CD14-positive monocyte (primary cell): ENCODE results near the gene FOXF2. TPM values are rescaled to one million over a fixed set of nuclear protein-coding genes. Genes with fewer than 3 reads are reported as not detected.

Experiments
- DNase-seq, 3 donors: peaks; one replicate each; pipeline ENCODE4 v3.0.0-alpha.2; 2011 to 2022
- H2AFZ ChIP-seq: 2 replicates; pipeline ENCODE4 v1.6.0; 2012; ENCODE audit warnings: mild to moderate bottlenecking, low read depth, low read length, inconsistent platforms; ENCODE audit not compliant: insufficient read depth, poor library complexity, severe bottlenecking
- H3K27ac ChIP-seq, 2 donors: 1 replicate in 1 of 2; 2 replicates in 1 of 2; pipeline ENCODE4 v1.5.1; 2012 to 2013; ENCODE audit warnings: low read length in 2 of 2, control low read depth in 1 of 2, inconsistent platforms in 1 of 2, low read depth in 1 of 2, mild to moderate bottlenecking in 1 of 2
- H3K27me3 ChIP-seq, 2 donors: one replicate each; pipeline versions ENCODE4 v1.6.0 to v1.6.1; 2011 to 2013; ENCODE audit warnings: low read length in 2 of 2; ENCODE audit not compliant: control insufficient read depth in 2 of 2, insufficient read depth in 2 of 2
- H3K36me3 ChIP-seq, 2 donors: replicated peaks in 1 of 2; 1 replicate in 1 of 2; 2 replicates in 1 of 2; pipeline versions ENCODE4 v1.5.1 to v1.6.1; 2012 to 2013; ENCODE audit warnings: low read length in 2 of 2, control low read depth in 1 of 2, inconsistent platforms in 1 of 2, mild to moderate bottlenecking in 1 of 2; ENCODE audit not compliant: insufficient read depth in 2 of 2, control insufficient read depth in 1 of 2
- H3K4me1 ChIP-seq, 2 donors: 1 replicate in 1 of 2; 2 replicates in 1 of 2; pipeline versions ENCODE4 v1.5.1 to v1.6.1; 2012 to 2013; ENCODE audit warnings: low read length in 2 of 2, control low read depth in 1 of 2, inconsistent platforms in 1 of 2, mild to moderate bottlenecking in 1 of 2, moderate library complexity in 1 of 2; ENCODE audit not compliant: insufficient read depth in 2 of 2, control insufficient read depth in 1 of 2
- H3K4me2 ChIP-seq: replicated peaks from 2 replicates; pipeline ENCODE3; 2012; ENCODE audit warnings: low read length, moderate library complexity, mild to moderate bottlenecking; ENCODE audit not compliant: poor library complexity, severe bottlenecking; ENCODE audit errors: extremely low read depth
- H3K4me3 ChIP-seq, 3 experiments: fragments of 200-600 bp in 1 of 3; sonication (generic) in 1 of 3; replicated peaks in 1 of 3; 1 replicate in 2 of 3; 2 replicates in 1 of 3; pipeline ENCODE4 v1.5.1; 2011 to 2013; ENCODE audit warnings: low read length in 3 of 3, mild to moderate bottlenecking in 3 of 3, control low read depth in 2 of 3, low read depth in 2 of 3, inconsistent platforms in 1 of 3, moderate library complexity in 1 of 3
- H3K79me2 ChIP-seq: 2 replicates; pipeline ENCODE4 v1.6.0; 2012; ENCODE audit warnings: mild to moderate bottlenecking, control low read depth, inconsistent platforms, low read length, moderate library complexity; ENCODE audit not compliant: insufficient read depth
- H3K9ac ChIP-seq: 2 replicates; pipeline ENCODE4 v1.6.0; 2017; ENCODE audit warnings: low read length, mild to moderate bottlenecking; ENCODE audit not compliant: insufficient read depth, poor library complexity, severe bottlenecking
- H3K9me3 ChIP-seq, 2 donors: replicated peaks in 1 of 2; 1 replicate in 1 of 2; 2 replicates in 1 of 2; pipeline versions ENCODE4 v1.5.1 to v1.6.1; 2012 to 2013; ENCODE audit warnings: low read length in 2 of 2, control low read depth in 1 of 2; ENCODE audit not compliant: control insufficient read depth in 1 of 2, insufficient read depth in 1 of 2
- H4K20me1 ChIP-seq: 2 replicates; pipeline ENCODE4 v1.6.0; 2012; ENCODE audit warnings: mild to moderate bottlenecking, low read length, control low read depth, moderate library complexity; ENCODE audit not compliant: insufficient read depth
- H3K27ac Mint-ChIP-seq, 7 donors: one replicate each; pipeline ENCODE4 v1.8.0; 2020; ENCODE audit warnings: mild to moderate bottlenecking in 7 of 7, mixed read lengths in 7 of 7, moderate library complexity in 6 of 7, inconsistent platforms in 2 of 7
- H3K27me3 Mint-ChIP-seq, 3 donors: one replicate each; pipeline ENCODE4 v1.8.0; 2021 to 2022; ENCODE audit warnings: low read depth in 3 of 3, mild to moderate bottlenecking in 3 of 3, mixed read lengths in 3 of 3, moderate library complexity in 3 of 3, inconsistent platforms in 1 of 3
- H3K36me3 Mint-ChIP-seq, 2 donors: one replicate each; pipeline ENCODE4 v1.8.0; 2020; ENCODE audit warnings: mixed read lengths in 2 of 2, inconsistent platforms in 1 of 2, mild to moderate bottlenecking in 1 of 2
- H3K4me1 Mint-ChIP-seq: one replicate; pipeline ENCODE4 v1.8.0; 2020; ENCODE audit warnings: mild to moderate bottlenecking, mixed read lengths
- H3K4me3 Mint-ChIP-seq, 2 donors: one replicate each; pipeline ENCODE4 v1.8.0; 2020; ENCODE audit warnings: mild to moderate bottlenecking in 2 of 2, mixed read lengths in 2 of 2, moderate library complexity in 1 of 2
- H3K9me3 Mint-ChIP-seq, 7 donors: one replicate each; pipeline ENCODE4 v1.8.0; 2020 to 2022; ENCODE audit warnings: mixed read lengths in 7 of 7, mild to moderate bottlenecking in 6 of 7, moderate library complexity in 6 of 7, inconsistent platforms in 2 of 7
- WGBS: methylation state at CpG from one replicate; pipeline ENCODE4 v1.1.5; 2013; ENCODE audit warnings: missing lambda C conversion rate; ENCODE audit not compliant: insufficient coverage; 5-methylcytosine and 5-hydroxymethylcytosine counted together
- intact Hi-C, 2 donors: fragments of 100-400 bp; cut with micrococcal nuclease; formaldehyde crosslinking; loops; one replicate each; pipeline versions ENCODE4 v1.15.0 to v1.15.1; 2023
- polyA plus RNA-seq, 3 donors: library from polyadenylated mRNA; depleted of rRNA in 1 of 3; unstranded in 2 of 3; stranded (reverse) in 1 of 3; fragments of 300-500 nt in 2 of 3; fragments of >200 nt in 1 of 3; fragmentation: Illumina TruSeq in 2 of 3; gene quantifications; 1 replicate in 2 of 3; 2 replicates in 1 of 3; pipeline ENCODE4 v1.2.3, GENCODE V29; 2012 to 2021
- TF ChIP-seq, protein P1 (sequence below): fragments of 200-600 bp; IDR thresholded peaks from one replicate; pipeline ENCODE4 v1.8.0; 2022; ENCODE audit warnings: antibody characterized with exemption, mild to moderate bottlenecking

The FOXF2 gene
- polyA plus RNA-seq, 3 donors = 0.03 TPM; not detected in 2

DNA sequence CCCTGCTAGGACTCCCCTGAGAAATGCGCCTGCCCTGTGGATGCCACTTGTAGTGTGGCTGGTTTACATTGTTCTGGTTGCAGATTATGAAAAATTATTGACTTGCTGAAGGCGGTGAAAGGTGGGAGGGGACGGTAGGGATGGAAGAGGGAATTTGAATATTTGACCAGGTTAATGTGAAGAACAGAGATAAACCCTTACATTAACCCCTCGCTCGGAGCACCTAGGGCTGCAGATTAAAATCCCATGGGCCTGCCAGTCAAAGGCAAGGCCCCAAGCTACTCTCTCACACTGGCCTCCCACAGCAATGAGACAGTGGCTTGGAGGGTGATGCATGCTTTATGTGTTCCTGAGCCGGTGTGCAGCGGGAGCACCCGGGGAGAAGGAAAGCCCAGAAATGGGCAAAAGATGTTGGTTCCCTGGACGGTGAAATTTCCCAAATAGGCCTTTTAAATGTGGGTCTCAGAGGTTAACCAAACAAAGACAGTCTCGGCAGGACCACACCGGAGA, 2.5 kb downstream of the FOXF2 start:
- H3K4me1 ChIP-seq = peaks cover 0 to 20% of the 10 kb centered on the region in 2 donors

DNA sequence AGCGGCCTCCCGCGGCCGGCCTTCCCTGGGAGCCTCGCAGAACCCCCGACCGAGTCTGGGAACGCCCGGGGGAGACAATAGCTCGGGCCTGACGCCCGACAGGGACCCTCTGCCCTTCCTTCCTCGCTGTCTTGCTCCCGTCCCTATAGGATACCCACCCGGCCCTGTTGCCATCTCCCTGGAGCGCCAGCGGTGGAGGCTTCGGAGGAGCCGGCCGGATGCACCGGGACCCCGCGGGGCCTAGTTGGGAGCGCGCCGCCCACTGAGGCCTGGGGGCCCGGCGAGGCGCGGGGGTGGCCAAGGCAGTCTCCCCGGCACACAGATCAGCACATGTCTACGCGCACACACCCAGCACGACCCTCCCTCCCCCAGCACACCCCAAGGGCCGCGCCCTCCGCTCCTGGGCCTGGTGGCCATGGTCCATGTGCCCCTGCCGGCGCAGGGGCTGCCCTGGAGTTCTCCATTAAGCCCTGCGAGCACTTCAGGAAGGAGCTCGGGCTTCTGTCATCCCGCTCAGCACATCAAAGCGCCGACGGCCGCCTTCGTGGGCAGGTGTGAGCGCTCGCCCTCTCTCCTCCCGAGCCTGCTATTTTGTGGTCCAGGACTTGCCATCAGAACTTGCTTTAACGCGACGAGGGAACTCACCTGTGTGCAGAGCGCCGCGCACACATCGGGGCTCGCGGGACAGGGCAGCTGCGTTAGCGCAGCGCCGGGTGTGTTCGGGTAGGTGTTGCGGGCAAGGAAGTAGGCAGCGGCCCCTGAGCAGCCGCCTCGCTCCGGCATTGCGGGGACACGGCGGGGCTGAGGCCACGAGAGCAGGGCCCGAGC, 3.7 kb downstream of the FOXF2 start:
- Histone ChIP-seq H4K20me1 (no peaks in the 10 kb centered on the region), H3K79me2 (no peaks in the 10 kb centered on the region), H3K9ac (no peak overlapping the region), H3K4me3 (no peak overlapping the region), H3K36me3 (no peaks in the 10 kb centered on the region), H3K27ac (no peak overlapping the region), H3K4me1 (peaks cover 0 to 20% of the 10 kb centered on the region in 2 donors), H3K9me3 (peaks cover 3 to 44% of the 10 kb centered on the region in 2 donors), H3K4me2 (peak overlapping the region; percentile 17), H3K27me3 (peaks cover 79 to 90% of the 10 kb centered on the region in 2 donors), H2AFZ (no peak overlapping the region)
- Mint-ChIP-seq H3K4me1 (peaks cover 27% of the 10 kb centered on the region), H3K27ac (no peak overlapping the region), H3K27me3 (peaks cover 81 to 92% (median 86%) of the 10 kb centered on the region in 3 donors), H3K4me3 (peak overlapping the region in 1 of 2 donors; percentile 49), H3K36me3 (peaks cover 2 to 6% of the 10 kb centered on the region in 2 donors), H3K9me3 (peaks cover 0 to 26% (median 13%) of the 10 kb centered on the region in 7 donors)
- WGBS = 4% methylated on average over 72 of the region's 74 CpGs
- intact Hi-C loops = loop anchor here (10.0 kb wide), 2 partner anchors 598 to 798 kb away; no protein-coding TSS in a partner anchor
- DNase-seq = no peak
- TF ChIP-seq, protein P1, sequence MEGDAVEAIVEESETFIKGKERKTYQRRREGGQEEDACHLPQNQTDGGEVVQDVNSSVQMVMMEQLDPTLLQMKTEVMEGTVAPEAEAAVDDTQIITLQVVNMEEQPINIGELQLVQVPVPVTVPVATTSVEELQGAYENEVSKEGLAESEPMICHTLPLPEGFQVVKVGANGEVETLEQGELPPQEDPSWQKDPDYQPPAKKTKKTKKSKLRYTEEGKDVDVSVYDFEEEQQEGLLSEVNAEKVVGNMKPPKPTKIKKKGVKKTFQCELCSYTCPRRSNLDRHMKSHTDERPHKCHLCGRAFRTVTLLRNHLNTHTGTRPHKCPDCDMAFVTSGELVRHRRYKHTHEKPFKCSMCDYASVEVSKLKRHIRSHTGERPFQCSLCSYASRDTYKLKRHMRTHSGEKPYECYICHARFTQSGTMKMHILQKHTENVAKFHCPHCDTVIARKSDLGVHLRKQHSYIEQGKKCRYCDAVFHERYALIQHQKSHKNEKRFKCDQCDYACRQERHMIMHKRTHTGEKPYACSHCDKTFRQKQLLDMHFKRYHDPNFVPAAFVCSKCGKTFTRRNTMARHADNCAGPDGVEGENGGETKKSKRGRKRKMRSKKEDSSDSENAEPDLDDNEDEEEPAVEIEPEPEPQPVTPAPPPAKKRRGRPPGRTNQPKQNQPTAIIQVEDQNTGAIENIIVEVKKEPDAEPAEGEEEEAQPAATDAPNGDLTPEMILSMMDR = no peak

More for the DNA sequence above, 2.5 kb downstream of the FOXF2 start:
- DNase-seq = no peak
- no peaks in the 10 kb centered on the region for H3K36me3 ChIP-seq
- no peak overlapping the region for H2AFZ ChIP-seq
- no peak overlapping the region for H3K27ac ChIP-seq
- peaks cover 0 to 24% (median 15%) of the 10 kb centered on the region in 7 donors for H3K9me3 Mint-ChIP-seq
- 34% methylated on average over 5 of the region's 11 CpGs for WGBS
- H3K27ac Mint-ChIP-seq = no peak overlapping the region
- peaks cover 2 to 6% of the 10 kb centered on the region in 2 donors for H3K36me3 Mint-ChIP-seq
- intact Hi-C loops = loop anchor here (10.0 kb wide), 2 partner anchors 597 to 797 kb away; no protein-coding TSS in a partner anchor
- peaks cover 82 to 90% of the 10 kb centered on the region in 2 donors for H3K27me3 ChIP-seq
- H3K9ac ChIP-seq = no peak overlapping the region
- TF ChIP-seq, protein P1 = no peak
- H3K27me3 Mint-ChIP-seq = peaks cover 82 to 94% (median 88%) of the 10 kb centered on the region in 3 donors
- no peaks in the 10 kb centered on the region for H3K79me2 ChIP-seq
- H3K9me3 ChIP-seq = peaks cover 3 to 49% of the 10 kb centered on the region in 2 donors
- no peak overlapping the region for H3K4me3 ChIP-seq
- H3K4me2 ChIP-seq = no peak overlapping the region
- peaks cover 24% of the 10 kb centered on the region for H3K4me1 Mint-ChIP-seq
- no peaks in the 10 kb centered on the region for H4K20me1 ChIP-seq
- H3K4me3 Mint-ChIP-seq = peak overlapping the region in 1 of 2 donors; percentile 81
